K562 (cell line): Measurements from ENCODE around the gene KLHL6. TPM values are rescaled to one million over a fixed set of nuclear protein-coding genes. Genes with fewer than 3 reads are reported as not detected.

ENCODE experiments used
- BMI1 ChIP-seq: fragments of 150-350 bp; IDR thresholded peaks from 2 replicates; pipeline ENCODE4 v1.6.1; 2014; ENCODE audit warnings: low read length
- BRD4 ChIP-seq: fragments of 200-600 bp; sonication (generic); IDR thresholded peaks from 2 replicates; pipeline ENCODE4 v1.6.1; 2017; ENCODE audit warnings: inconsistent platforms
- DEAF1 ChIP-seq: fragments of 450-650 bp; formaldehyde crosslinking; IDR thresholded peaks from 2 replicates; pipeline ENCODE4 v1.4.0; 2020; ENCODE audit warnings: mild to moderate bottlenecking, moderate library complexity
- E2F4 ChIP-seq: sonication (generic); formaldehyde crosslinking; IDR thresholded peaks from 2 replicates; pipeline ENCODE4 v1.8.0; 2022; ENCODE audit warnings: mild to moderate bottlenecking, low read depth, missing genetic modification reagents
- E2F8 ChIP-seq: fragments of 450-650 bp; IDR thresholded peaks from 2 replicates; pipeline ENCODE4 v1.7.1; 2018; ENCODE audit warnings: mild to moderate bottlenecking, low read depth; ENCODE audit not compliant: partially characterized antibody
- ELF2 ChIP-seq: fragments of 250-450 bp; sonication (Bioruptor Pico); IDR thresholded peaks from 2 replicates; pipeline ENCODE4 v1.5.0; 2021; ENCODE audit warnings: mild to moderate bottlenecking
- JUN ChIP-seq, 2 experiments: sonication (generic) in 1 of 2; formaldehyde crosslinking in 1 of 2; IDR thresholded peaks; 2 replicates each; pipeline versions ENCODE4 v1.6.1 to v1.8.0; 2012 to 2022; ENCODE audit warnings: borderline replicate concordance in 2 of 2, mild to moderate bottlenecking in 2 of 2, improper control_type of control experiment in 1 of 2, low read depth in 1 of 2, low read length in 1 of 2, missing genetic modification reagents in 1 of 2
- JUND ChIP-seq, 2 experiments: IDR thresholded peaks; 2 replicates in 1 of 2; 3 replicates in 1 of 2; pipeline ENCODE4 v1.6.1; 2011; ENCODE audit warnings: borderline replicate concordance in 2 of 2, low read depth in 2 of 2, low read length in 2 of 2, improper control_type of control experiment in 1 of 2, missing biosample characterization in 1 of 2, missing genetic modification characterization in 1 of 2, missing genetic modification reagents in 1 of 2
- MCM3 ChIP-seq: fragments of 450-650 bp; IDR thresholded peaks from 2 replicates; pipeline ENCODE4 v1.6.1; 2016
- NFYB ChIP-seq: IDR thresholded peaks from 2 replicates; pipeline ENCODE4 v1.6.1; 2011; ENCODE audit warnings: mild to moderate bottlenecking, moderate library complexity; ENCODE audit not compliant: insufficient read length; ENCODE audit errors: extremely low read depth
- SAFB2 ChIP-seq: fragments of 200-400 bp; formaldehyde crosslinking; IDR thresholded peaks from 2 replicates; pipeline ENCODE4 v1.6.1; 2018; ENCODE audit warnings: borderline replicate concordance, low read length, low read depth, moderate library complexity; ENCODE audit not compliant: severe bottlenecking
- SMARCB1 ChIP-seq: IDR thresholded peaks from 2 replicates; pipeline ENCODE4 v1.6.1; 2011; ENCODE audit warnings: improper control_type of control experiment, low read depth; ENCODE audit not compliant: insufficient read length
- TRIM25 ChIP-seq: fragments of 450-650 bp; IDR thresholded peaks from 2 replicates; pipeline ENCODE4 v1.7.0; 2016; ENCODE audit warnings: borderline replicate concordance
- USF1 ChIP-seq: sonication (generic); formaldehyde crosslinking; IDR thresholded peaks from 2 replicates; pipeline ENCODE4 v1.9.0; 2022; ENCODE audit warnings: mild to moderate bottlenecking, missing genetic modification reagents
- ZNF121 ChIP-seq: sonication (generic); formaldehyde crosslinking; conservative IDR thresholded peaks from 2 replicates; pipeline ENCODE4 v1.8.0; 2022; ENCODE audit warnings: missing genetic modification reagents
- ZNF124 ChIP-seq: sonication (generic); formaldehyde crosslinking; IDR thresholded peaks from 2 replicates; pipeline ENCODE4 v1.8.1; 2022; ENCODE audit warnings: missing genetic modification reagents
- ZNF133 ChIP-seq: fragments of 250-450 bp; sonication (Bioruptor Pico); IDR thresholded peaks from 2 replicates; pipeline ENCODE4 v1.4.0; 2020; ENCODE audit warnings: mild to moderate bottlenecking
- ZNF134 ChIP-seq: fragments of 250-450 bp; sonication (Bioruptor Pico); conservative IDR thresholded peaks from 2 replicates; pipeline ENCODE4 v1.4.0; 2020
- ZNF699 ChIP-seq: fragments of 250-450 bp; sonication (Bioruptor Pico); IDR thresholded peaks from 2 replicates; pipeline ENCODE4 v1.8.0; 2021; ENCODE audit warnings: mild to moderate bottlenecking, moderate library complexity; ENCODE audit not compliant: insufficient replicate concordance
- ZNF717 ChIP-seq: fragments of 250-450 bp; sonication (Bioruptor Pico); IDR thresholded peaks from 2 replicates; pipeline ENCODE4 v1.5.0; 2021
- polyA plus RNA-seq, 8 experiments: library from polyadenylated mRNA; depleted of rRNA in 4 of 8; stranded (reverse) in 5 of 8; unstranded in 3 of 8; fragments of >200 nt; fragmentation: Nextera tagmentation in 2 of 8; fragmentation: Illumina TruSeq in 1 of 8; extraction: Ambion mirVana in 2 of 8; extraction: Trizol in 1 of 8; gene quantifications; 2 replicates each; pipeline versions ENCODE4 v1.2.1 to v1.2.3, GENCODE V29; 2011 to 2014; ENCODE audit warnings: inconsistent platforms in 1 of 8, missing spikeins in 1 of 8
- total RNA-seq, 7 experiments: library from RNA; depleted of rRNA in 6 of 7; stranded (reverse); fragments of >200 nt in 6 of 7; fragmentation: Illumina TruSeq in 2 of 7; extraction: Trizol in 2 of 7; gene quantifications; 2 replicates each; pipeline versions ENCODE4 v1.2.1 to v1.2.3, GENCODE V29; 2011 to 2021; ENCODE audit warnings: low replicate concordance in 1 of 7

Gene KLHL6
- total and polyA plus RNA-seq, 9 of the 15 experiments (the other 6 are each of a cell fraction or from before 2014, with no cell fraction given), result 0.18 to 2.1 (median 1.4) TPM

GRCh38 chr3:183555541-183556081 is at the start of gene KLHL6 (continued):
- TF ChIP-seq JUND (IDR thresholded peaks at IDR 0.05; ENCODE audit: borderline replicate concordance, low read depth, low read length), result 0 out of 2 replicates have a peak, but pooled peaks have one; percentile 17
- no peak for TF ChIP-seq JUND (tag; IDR thresholded peaks at IDR 0.05; ENCODE audit: borderline replicate concordance, low read depth, low read length)
- TF ChIP-seq BMI1, result no peak
- no peak for TF ChIP-seq SAFB2
- no peak for TF ChIP-seq JUN (IDR thresholded peaks at IDR 0.05; ENCODE audit: borderline replicate concordance, low read depth, low read length)
- TF ChIP-seq JUN (CRISPR knock-in tag; IDR thresholded peaks at IDR 0.05; ENCODE audit: borderline replicate concordance), result no peak
- no peak for TF ChIP-seq TRIM25
- no peak for TF ChIP-seq ZNF133 (CRISPR knock-in tag)
- 0 out of 2 replicates have a peak, but pooled peaks have one; percentile 28 for TF ChIP-seq ZNF134 (CRISPR knock-in tag)
- TF ChIP-seq E2F4 (CRISPR knock-in tag), result no peak
- no peak for TF ChIP-seq DEAF1 (CRISPR knock-in tag)
- no peak for TF ChIP-seq ELF2 (CRISPR knock-in tag)
- no peak for TF ChIP-seq ZNF717 (CRISPR knock-in tag)
- no peak for TF ChIP-seq ZNF699 (CRISPR knock-in tag)
- TF ChIP-seq ZNF124 (CRISPR knock-in tag), result no peak
- no peak for TF ChIP-seq E2F8
- no peak for TF ChIP-seq USF1 (CRISPR knock-in tag)
- no peak for TF ChIP-seq SMARCB1
- TF ChIP-seq ZNF121 (CRISPR knock-in tag), result no peak
- TF ChIP-seq BRD4, result no peak
- no peak for TF ChIP-seq NFYB
- no peak for TF ChIP-seq MCM3
